GM23338 (cell line): ENCODE data around the gene KIF6.

Source experiments
- CREB1 ChIP-seq: fragments of 250-450 bp; sonication (Bioruptor Pico); IDR thresholded peaks from 2 replicates; pipeline ENCODE4 v1.5.0; 2020; ENCODE audit warnings: low read depth, mild to moderate bottlenecking, moderate library complexity
- EZH2 ChIP-seq: fragments of 200-600 bp; sonication (generic); IDR thresholded peaks from one replicate; pipeline ENCODE4 v1.8.0; 2017; ENCODE audit warnings: antibody characterized with exemption, mild to moderate bottlenecking, low read depth; ENCODE audit not compliant: unreplicated experiment
- EZH2phosphoT487 ChIP-seq: fragments of 200-600 bp; sonication (generic); IDR thresholded peaks from one replicate; pipeline ENCODE4 v1.8.1; 2018; ENCODE audit warnings: antibody characterized with exemption; ENCODE audit not compliant: unreplicated experiment
- JUNB ChIP-seq: IDR thresholded peaks from one replicate; pipeline ENCODE4 v1.6.1; 2016; ENCODE audit warnings: antibody characterized with exemption; ENCODE audit not compliant: unreplicated experiment
- NANOG ChIP-seq: IDR thresholded peaks from 2 replicates; pipeline ENCODE4 v1.6.1; 2016; ENCODE audit warnings: antibody characterized with exemption, borderline replicate concordance
- POLR2AphosphoS5 ChIP-seq: IDR thresholded peaks from 2 replicates; pipeline ENCODE4 v1.6.1; 2016; ENCODE audit warnings: antibody characterized with exemption, low read depth
- STAT1 ChIP-seq: IDR thresholded peaks from one replicate; pipeline ENCODE4 v1.6.1; 2016; ENCODE audit warnings: antibody characterized with exemption; ENCODE audit not compliant: unreplicated experiment
- TF ChIP-seq, protein P1 (sequence below), 2 experiments: fragments of 200-600 bp in 1 of 2; sonication (generic) in 1 of 2; conservative IDR thresholded peaks; 2 replicates each; pipeline versions ENCODE4 v1.5.1 to v1.6.1; 2016 to 2017; ENCODE audit warnings: antibody characterized with exemption in 2 of 2, low read depth in 2 of 2, mild to moderate bottlenecking in 2 of 2, moderate library complexity in 1 of 2

DNA sequence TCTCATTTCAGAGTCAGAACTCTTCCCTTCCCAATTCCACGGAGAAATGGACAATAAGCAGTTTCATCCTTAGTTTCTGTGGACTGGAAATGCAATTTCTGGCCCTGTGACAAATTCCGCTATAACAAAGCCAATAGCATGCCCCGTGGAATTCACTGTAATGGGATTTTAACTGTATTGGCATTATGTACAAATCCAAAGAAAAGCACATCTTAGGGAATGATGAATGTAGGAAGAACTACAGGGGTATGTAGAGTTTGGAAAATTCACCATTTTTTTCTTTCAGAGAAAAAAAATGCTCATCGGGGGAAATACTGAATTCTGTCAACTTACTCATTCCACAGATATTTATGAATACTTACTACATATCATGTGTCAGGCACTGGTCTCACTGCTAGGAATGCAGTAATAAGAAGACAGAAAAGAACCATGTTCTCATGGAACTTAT is 43.5 kb downstream of the KIF6 start:
- no peak for TF ChIP-seq EZH2phosphoT487
- TF ChIP-seq, protein P1, sequence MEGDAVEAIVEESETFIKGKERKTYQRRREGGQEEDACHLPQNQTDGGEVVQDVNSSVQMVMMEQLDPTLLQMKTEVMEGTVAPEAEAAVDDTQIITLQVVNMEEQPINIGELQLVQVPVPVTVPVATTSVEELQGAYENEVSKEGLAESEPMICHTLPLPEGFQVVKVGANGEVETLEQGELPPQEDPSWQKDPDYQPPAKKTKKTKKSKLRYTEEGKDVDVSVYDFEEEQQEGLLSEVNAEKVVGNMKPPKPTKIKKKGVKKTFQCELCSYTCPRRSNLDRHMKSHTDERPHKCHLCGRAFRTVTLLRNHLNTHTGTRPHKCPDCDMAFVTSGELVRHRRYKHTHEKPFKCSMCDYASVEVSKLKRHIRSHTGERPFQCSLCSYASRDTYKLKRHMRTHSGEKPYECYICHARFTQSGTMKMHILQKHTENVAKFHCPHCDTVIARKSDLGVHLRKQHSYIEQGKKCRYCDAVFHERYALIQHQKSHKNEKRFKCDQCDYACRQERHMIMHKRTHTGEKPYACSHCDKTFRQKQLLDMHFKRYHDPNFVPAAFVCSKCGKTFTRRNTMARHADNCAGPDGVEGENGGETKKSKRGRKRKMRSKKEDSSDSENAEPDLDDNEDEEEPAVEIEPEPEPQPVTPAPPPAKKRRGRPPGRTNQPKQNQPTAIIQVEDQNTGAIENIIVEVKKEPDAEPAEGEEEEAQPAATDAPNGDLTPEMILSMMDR (conservative IDR thresholded peaks at IDR 0.05; ENCODE audit: low read depth in 2 of 2), result no peak
- no peak for TF ChIP-seq EZH2
- TF ChIP-seq POLR2AphosphoS5, result no peak
- TF ChIP-seq CREB1 (CRISPR knock-in tag), result no peak
- no peak for TF ChIP-seq NANOG
- no peak for TF ChIP-seq JUNB
- TF ChIP-seq STAT1, result no peak
